Stimulated activated CD4-positive, alpha-beta T cell treated with anti-CD3 and anti-CD28 coated beads, Interleukin-2, amount 100 ng/mL, for 24 hours (primary cell): Measurements from ENCODE around the gene NENF.

ENCODE experiments used
- DNase-seq, 2 donors: peaks; one replicate each; pipeline ENCODE4 v3.0.0-alpha.2; 2020

NENF gene

GRCh38 chr1:212482637-212483441, 50.1 kb downstream of the NENF start:
- no peak for DNase-seq

- no peak for DNase-seq
Measured at GRCh38 chr1:212484701-212485570, 52.2 kb downstream of the NENF start.

GRCh38 chr1:212485571-212485912, 52.8 kb downstream of the NENF start:
- no peak for DNase-seq

DNA sequence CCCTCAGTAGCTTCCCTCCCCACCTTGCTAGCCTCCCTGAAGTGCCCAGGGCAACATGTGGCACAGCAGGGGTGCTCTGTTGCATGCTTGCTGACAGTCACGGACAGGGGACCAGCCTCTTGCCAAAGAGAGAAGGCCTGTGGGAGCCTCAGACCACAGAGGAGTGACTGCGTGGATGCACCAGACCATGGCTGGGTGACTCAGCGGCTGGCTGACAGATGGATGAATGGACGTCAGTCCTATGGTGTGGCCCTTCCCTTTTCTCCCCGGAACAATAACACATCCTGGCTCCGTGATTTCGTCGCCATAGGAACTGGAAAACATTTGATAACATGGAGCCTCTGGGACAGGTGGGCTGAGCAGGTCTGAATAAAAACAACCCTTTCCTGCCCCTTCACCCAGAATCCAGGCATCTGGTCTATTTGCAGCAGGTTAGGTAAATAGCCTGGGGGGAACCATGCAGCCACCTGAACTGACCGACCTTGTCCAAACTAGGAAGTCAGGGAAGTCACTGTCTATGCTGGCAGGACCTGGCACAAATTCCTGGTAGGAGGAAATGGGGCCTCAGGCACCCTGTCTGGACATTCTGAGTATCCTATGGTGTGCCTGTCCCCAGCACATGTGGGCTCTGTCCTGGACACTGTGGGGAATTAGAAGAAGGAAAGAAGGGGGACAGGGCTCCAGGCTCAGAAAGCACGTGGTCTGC, 53.3 kb downstream of the NENF start:
- no peak for DNase-seq

DNA sequence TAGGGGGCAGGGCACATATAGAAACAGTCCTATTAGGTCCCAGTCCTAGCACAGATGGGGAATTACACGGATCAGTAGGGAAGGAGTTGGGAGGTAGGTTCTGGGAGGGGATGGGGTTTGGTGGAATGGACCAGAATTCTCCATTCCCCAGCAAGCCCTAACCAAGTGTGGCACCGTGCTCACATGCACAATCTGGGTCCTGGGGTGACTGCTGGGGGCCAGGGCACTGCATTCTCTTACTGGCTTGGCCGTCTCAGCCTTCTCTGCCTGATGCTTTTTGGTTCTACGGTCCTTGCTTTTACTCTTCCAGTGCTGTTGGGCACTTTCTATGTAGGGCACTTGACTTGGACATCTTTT, 53.9 kb downstream of the NENF start:
- no peak for DNase-seq

GRCh38 chr1:212487286-212487685, 54.6 kb downstream of the NENF start:
- no peak for DNase-seq

DNA sequence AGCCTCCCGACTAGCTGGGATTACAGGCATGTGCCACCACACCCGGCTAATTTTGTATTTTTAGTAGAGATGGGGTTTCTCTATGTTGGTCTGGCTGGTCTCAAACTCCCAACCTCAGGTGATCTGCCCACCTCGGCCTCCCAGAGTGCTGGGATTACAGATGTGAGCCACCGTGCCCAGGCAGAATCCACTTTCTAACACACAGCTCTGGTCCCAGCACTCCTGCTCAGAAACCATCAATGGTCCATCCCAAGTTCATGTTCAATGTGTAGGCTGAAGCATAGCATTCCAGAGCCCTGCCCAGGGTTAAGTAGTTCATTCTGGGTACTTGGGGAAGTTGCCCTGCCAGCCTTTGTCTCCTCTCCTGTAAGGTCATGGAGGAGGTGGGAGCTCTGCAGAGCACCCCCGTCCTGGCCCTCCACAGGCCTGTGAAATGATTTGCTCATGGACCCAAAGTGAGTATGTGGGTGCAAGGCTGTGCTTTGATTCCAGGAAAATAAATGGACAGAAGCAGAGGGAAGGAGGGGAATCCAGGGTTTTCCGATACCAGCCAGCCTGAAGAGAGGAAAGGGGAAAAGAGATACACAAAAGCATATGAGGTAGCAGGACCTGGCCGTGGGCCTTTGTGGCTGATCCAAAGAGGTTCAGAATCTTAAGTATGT, 55.2 kb downstream of the NENF start:
- no peak for DNase-seq

- DNase-seq: no peak
Measured at GRCh38 chr1:212488436-212489283, 55.9 kb downstream of the NENF start.

DNA sequence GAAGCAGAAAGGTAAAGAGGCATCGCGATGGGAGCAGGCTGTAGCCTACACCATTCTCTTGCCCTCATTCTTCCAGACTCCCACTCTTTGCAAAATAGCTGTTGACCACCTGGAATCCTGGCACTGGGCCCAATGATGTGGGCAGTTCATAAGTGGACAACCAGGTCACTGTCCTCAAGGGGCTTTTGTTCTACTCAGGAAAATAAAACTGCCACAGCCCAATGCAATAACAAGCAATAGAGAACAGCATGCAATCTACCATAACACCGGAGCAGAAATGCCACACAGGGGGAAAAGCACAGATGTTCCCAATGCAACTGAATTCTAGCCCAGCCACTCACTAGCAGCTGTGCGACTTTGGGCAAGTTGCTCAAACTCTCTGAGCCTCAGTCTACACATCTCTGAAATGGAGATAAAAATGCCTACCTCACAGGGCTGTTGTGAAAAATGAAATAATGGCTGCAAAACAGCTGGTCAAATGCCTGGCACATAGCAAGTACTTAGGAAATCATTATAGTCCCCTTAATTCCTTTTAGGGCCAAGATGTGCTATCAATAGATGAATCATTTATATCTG, 56.7 kb downstream of the NENF start:
- no peak for DNase-seq

DNA sequence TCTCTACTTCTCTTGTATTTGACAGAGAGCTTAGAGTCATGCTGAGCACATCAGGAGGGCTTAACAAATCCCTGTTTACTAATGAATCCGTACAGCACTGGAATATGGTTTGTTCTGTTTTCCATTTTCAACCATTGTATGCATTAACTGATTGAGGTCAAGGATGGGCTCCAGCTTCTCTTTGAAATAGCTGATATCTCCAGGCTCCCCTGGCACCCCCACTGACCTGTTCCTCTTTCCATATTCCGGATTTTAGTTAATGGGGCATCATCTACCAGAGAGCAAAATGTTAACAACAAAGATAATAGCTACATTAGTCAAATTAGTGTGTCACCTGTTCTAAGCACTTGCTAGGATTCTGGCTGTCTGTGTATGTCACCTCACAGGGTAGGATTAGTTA, 57.6 kb downstream of the NENF start:
- DNase-seq: no peak

GRCh38 chr1:212491454-212491853, 58.7 kb downstream of the NENF start:
- DNase-seq: no peak
